ENCODE results near the gene MMD.

MMD gene

DNA sequence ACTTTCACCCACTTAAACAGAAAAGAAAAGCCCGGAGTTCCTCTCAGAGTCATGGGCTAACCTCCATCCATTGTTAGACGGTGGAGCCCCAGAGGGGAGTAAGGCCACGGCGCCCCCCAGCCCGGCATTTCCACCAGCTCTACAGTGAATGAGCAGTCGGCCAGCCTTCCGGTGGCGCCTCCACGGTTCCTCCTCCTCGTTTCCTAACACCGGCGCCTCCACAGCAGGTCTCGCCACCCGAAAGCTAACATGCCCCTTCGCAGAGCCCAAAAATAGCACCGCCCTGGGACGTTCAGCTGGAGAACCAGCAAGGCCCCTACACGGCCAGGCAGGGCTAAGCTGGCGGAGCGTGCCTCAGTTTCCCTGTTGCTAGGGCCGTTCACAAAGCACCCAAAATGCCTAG, 858 bp downstream of the MMD start:
- Histone ChIP-seq H3K9me3 (no peaks in the 10 kb centered on the region), H3K4me1 (peaks cover 0 to 34% (median 16%) of the 10 kb centered on the region in 4 donors), H3K27me3 (peaks cover 0 to 12% of the 10 kb centered on the region in 2 donors), H3K4me3 (peak overlapping the region; percentile 88 to 92), H3K27ac (peak overlapping the region; percentile 78 to 81), H3K36me3 (no peaks in the 10 kb centered on the region)
- TF ChIP-seq, protein P1, sequence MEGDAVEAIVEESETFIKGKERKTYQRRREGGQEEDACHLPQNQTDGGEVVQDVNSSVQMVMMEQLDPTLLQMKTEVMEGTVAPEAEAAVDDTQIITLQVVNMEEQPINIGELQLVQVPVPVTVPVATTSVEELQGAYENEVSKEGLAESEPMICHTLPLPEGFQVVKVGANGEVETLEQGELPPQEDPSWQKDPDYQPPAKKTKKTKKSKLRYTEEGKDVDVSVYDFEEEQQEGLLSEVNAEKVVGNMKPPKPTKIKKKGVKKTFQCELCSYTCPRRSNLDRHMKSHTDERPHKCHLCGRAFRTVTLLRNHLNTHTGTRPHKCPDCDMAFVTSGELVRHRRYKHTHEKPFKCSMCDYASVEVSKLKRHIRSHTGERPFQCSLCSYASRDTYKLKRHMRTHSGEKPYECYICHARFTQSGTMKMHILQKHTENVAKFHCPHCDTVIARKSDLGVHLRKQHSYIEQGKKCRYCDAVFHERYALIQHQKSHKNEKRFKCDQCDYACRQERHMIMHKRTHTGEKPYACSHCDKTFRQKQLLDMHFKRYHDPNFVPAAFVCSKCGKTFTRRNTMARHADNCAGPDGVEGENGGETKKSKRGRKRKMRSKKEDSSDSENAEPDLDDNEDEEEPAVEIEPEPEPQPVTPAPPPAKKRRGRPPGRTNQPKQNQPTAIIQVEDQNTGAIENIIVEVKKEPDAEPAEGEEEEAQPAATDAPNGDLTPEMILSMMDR (IDR thresholded peaks at IDR 0.05), result no peak
- intact Hi-C loops (cut with DNase I; ENCODE audit: low total_unique reads), result loop anchor here (10.0 kb wide), 1 partner anchor 334 kb away; the partner anchor contains the start of gene PCTP
- peak; percentile 53 to 73 for DNase-seq

DNA sequence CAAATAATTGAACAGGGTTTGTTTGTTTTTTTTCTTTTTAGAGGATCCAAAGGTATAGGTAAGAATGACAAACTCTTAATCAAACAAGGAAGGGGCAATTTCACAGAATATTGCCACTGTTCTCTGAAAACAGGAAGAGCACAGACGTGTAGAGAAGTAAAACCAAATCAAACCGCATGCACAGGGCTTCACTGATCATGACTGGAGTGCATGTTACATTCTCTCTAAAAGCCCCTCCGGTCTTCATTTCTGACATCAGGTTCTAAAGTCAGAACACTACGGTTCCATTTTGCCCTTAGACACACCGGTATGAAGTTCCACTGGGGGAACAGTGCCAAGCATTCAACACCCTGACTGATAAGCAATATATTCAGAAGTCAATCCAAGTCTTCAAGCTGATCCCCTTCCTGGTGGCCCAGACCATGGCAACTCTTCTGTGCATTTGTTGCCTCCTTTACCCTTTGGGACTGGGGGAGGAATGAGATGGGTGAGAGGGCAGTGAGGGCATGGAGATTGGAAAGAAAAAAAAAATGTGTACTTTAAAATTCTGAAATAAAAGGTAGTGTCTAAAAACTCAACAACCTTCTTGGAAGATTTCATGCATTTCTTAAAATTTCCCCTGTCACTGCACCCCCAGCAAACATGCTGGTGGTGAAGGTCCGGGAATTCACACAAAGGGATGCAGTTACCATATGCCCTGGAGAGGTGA, 1.4 kb downstream of the MMD start:
- TF ChIP-seq, protein P1 (IDR thresholded peaks at IDR 0.05), result no peak
- Histone ChIP-seq H3K36me3 (no peaks in the 10 kb centered on the region), H3K4me1 (peaks cover 0 to 40% (median 16%) of the 10 kb centered on the region in 4 donors), H3K27me3 (peaks cover 0 to 10% of the 10 kb centered on the region in 2 donors), H3K4me3 (peak overlapping the region; percentile 88 to 92), H3K27ac (peak overlapping the region; percentile 78 to 81), H3K9me3 (no peaks in the 10 kb centered on the region)
- DNase-seq, result no peak
- intact Hi-C loops (cut with DNase I; ENCODE audit: low total_unique reads), result loop anchor here (10.0 kb wide), 1 partner anchor 335 kb away; the partner anchor contains the start of gene PCTP

DNA sequence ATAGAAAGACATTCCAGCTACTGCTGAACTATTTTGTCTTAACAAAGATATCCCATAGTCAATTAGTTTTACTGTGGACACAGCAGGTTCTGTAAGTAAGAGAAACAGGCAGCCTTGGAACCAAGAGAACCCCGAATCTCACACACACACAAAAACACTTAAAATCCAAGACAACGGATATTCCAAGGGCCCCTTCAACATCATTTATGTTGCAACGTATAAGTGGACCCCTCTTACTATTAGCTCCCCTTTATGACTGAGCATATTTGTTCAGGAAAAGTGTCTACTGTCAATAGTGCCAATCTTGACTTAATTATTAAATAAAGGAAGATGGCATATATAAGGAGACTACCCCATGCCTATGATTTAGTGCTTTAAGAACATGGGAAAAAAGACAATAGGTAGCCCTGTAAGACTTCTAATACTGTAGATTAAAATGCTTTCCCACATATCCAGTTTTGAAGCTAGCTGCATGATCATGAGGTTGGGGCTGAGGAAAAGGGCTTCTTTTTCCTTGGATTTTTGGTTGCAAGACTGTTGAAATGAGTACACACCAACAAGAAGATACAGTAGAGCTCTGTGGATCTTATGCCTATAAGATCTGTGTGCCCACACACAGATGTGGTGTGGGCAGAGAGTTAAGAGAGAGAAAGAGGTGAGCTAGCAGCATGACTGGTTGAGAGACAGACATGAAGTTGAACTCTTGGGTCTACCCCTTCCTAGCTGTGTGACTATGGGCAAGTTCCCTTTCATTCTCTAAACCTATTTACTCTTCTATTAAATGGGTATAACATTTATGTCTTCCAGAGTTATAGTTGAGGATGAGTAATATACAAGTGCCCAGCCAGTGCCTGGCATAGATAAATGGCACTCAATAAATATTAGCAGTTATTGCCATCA, 3.0 kb downstream of the MMD start:
- TF ChIP-seq, protein P1 (IDR thresholded peaks at IDR 0.05), result no peak
- Histone ChIP-seq H3K27ac (no peak overlapping the region), H3K9me3 (no peaks in the 10 kb centered on the region), H3K4me1 (peaks cover 0 to 41% (median 16%) of the 10 kb centered on the region in 4 donors), H3K4me3 (no peak overlapping the region), H3K27me3 (peaks cover 0 to 4% of the 10 kb centered on the region in 2 donors), H3K36me3 (peaks cover 0 to 4% (median 3%) of the 10 kb centered on the region in 3 donors)
- DNase-seq, result no peak
- intact Hi-C loops (cut with DNase I; ENCODE audit: low total_unique reads), result loop anchor here (10.0 kb wide), 1 partner anchor 96 kb away; the partner anchor contains the start of gene SMIM36

DNA sequence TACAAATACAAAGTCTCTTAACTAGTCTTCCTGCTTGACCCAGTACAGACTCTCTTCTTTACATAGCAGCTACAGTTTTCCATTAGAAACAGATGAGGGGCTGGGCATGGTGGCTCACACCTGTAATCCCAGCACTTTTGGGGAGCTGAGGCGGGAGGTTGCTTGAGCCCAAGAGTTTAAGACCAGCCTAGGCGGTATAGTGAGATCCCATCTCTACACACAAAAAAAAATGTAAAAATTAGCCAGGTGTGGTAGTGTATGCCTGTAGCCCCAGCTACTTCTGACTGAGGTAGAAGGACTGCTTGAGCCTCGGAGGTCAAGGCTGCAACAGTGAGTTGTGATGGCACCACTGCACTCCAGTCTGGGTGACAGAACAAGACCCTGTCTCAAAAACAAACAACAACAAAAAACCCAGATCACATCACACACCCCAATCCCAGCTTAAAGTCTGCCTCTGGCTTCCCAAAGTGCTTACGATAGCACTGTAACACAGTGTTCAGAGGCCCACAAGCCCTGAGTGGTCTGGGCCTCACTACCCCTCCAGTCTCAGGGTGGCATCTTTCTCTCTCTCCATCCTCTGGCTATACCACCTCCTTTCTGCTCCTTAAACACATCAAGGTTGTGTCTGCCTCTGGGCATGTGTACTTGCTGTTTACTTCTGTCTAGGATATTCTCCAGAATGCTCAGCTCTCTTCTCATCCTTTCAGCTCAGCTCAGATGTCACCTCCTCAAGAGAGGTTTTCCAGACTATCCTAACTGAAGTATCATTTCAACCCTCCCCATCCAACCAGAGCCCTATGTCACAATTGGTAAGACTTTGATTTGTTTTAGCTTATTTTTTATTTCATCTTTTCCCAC, 4.0 kb downstream of the MMD start:
- no peak overlapping the region for H3K4me3 ChIP-seq
- DNase-seq, result no peak
- H3K27ac ChIP-seq, result no peak overlapping the region
- peaks cover under 1 to 13% (median 7%) of the 10 kb centered on the region in 3 donors for H3K36me3 ChIP-seq
- TF ChIP-seq, protein P1 (IDR thresholded peaks at IDR 0.05), result no peak
- H3K9me3 ChIP-seq, result no peaks in the 10 kb centered on the region
- no peaks in the 10 kb centered on the region for H3K27me3 ChIP-seq
- peaks cover 0 to 41% (median 15%) of the 10 kb centered on the region in 4 donors for H3K4me1 ChIP-seq
- intact Hi-C loops (cut with DNase I; ENCODE audit: low total_unique reads), result loop anchor here (10.0 kb wide), 1 partner anchor 97 kb away; the partner anchor contains the start of gene SMIM36

All from tibial artery (tissue), 4 donors.